GM10248 (cell line): ENCODE measurements around the gene NEB.

Source experiments
- CTCF ChIA-PET: fragments of 300-600 bp; sonication (Branson Sonifier 250); formaldehyde crosslinking; extraction: SDS; loops from one replicate; lab custom pipeline; 2021; ENCODE audit warnings: antibody characterized with exemption; lab: Yijun Ruan, JAX
- POLR2A ChIA-PET: fragments of 350-650 bp; sonication (Branson Sonifier 250); formaldehyde crosslinking; extraction: SDS; loops from one replicate; lab custom pipeline; 2020; ENCODE audit warnings: antibody characterized with exemption; lab: Yijun Ruan, JAX
- DNase-seq: peaks from one replicate; pipeline ENCODE4 v3.0.0; 2012; ENCODE audit errors: extremely low spot score
- TF ChIP-seq, protein P1 (sequence below): IDR thresholded peaks from 2 replicates; pipeline ENCODE4 v1.5.1; 2012; ENCODE audit warnings: mild to moderate bottlenecking, low read depth; ENCODE audit errors: extremely low read depth, missing control alignments, control extremely low read depth

NEB gene

DNA sequence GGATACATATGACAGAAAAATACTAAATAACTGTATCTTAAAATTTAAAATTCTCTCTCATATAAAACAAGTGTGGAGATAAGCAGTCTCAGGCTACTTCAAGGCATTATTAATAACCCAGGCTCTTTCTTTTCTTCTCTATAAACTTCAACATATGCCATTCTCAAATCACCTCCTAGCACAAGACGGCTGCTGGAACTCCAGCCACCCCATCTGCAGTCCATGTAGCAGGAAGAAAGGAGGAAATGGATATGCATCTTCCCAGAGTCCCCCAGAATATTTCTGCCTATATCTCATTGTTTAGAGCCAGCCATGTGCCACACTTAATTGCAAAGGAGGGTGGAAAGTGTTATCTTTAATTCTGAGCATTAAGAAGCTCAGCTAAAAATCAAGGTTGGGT, 35.3 kb upstream of the NEB start:
- POLR2A ChIA-PET: no interaction called here
- CTCF ChIA-PET: interaction anchor here (1.0 to 1.7 kb wide), 3 partner anchors 14 to 256 kb away, joined by 3 to 4 read pairs (median 3); partner anchors contain the start of gene ARL5A
- DNase-seq: no peak
- TF ChIP-seq, protein P1, sequence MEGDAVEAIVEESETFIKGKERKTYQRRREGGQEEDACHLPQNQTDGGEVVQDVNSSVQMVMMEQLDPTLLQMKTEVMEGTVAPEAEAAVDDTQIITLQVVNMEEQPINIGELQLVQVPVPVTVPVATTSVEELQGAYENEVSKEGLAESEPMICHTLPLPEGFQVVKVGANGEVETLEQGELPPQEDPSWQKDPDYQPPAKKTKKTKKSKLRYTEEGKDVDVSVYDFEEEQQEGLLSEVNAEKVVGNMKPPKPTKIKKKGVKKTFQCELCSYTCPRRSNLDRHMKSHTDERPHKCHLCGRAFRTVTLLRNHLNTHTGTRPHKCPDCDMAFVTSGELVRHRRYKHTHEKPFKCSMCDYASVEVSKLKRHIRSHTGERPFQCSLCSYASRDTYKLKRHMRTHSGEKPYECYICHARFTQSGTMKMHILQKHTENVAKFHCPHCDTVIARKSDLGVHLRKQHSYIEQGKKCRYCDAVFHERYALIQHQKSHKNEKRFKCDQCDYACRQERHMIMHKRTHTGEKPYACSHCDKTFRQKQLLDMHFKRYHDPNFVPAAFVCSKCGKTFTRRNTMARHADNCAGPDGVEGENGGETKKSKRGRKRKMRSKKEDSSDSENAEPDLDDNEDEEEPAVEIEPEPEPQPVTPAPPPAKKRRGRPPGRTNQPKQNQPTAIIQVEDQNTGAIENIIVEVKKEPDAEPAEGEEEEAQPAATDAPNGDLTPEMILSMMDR: no peak

DNA sequence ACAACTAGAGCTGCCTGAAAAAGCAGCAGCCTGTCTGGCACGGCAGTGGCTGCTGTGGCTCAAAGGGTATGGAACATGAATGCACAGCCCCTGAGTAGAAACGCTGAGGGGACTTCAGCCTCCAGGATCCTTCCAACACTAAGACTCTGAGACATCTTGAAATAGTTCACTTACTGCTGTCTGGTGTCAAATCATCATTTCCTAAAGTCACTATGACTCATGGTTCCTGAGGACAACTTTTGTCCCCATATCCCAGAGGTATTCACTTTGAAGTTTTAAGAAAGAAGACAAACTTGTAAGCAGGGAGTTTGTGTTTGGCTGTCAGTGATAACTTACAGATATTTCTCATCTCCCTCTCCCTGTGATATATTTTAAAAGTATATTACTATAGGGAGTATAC, 33.3 kb upstream of the NEB start:
- CTCF ChIA-PET: interaction anchor here (1.1 to 2.0 kb wide), 5 partner anchors 10 to 42 kb away, joined by 3 to 9 read pairs (median 5); no protein-coding TSS in a partner anchor
- TF ChIP-seq, protein P1: no peak
- POLR2A ChIA-PET: no interaction called here
- no peak for DNase-seq

DNA sequence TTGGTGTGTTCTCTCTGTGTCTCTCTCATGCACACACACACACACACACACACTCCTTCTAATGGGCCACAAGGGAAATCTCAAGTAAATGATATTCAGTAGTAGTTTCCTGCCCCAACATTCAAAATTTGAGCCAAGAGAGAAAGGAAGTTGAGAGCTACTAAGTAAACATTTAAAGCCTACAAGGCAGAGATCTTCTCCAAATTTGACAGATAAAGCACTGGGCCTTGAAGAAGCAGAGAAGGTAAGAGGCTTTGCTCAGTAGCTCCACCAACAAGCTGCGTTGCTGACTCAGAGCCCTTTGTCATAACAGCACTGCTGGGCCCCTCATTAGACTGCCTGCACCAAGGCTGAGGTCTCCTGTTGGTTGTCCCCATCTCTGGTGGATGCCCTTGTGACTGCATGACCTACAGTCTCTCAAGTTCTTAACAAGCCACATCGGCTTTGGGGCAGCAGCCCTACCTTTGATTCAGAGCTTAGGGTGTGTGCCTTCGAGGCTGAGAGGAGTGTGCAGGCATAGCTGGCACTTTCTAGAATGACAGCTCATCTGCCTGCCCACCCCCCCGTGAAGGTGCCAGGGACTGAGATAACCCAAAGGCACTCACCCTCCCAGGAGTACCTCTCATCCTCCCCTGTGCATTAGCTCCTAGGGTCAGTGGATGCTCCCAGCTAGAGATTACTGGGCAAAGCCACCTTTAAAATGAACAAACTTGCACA, 32.3 kb upstream of the NEB start:
- peak; percentile 56 for DNase-seq
- TF ChIP-seq, protein P1: no peak
- CTCF ChIA-PET: interaction anchor here (0.6 to 2.0 kb wide), 10 partner anchors 11 to 232 kb away, joined by 3 to 10 read pairs (median 4); no protein-coding TSS in a partner anchor
- POLR2A ChIA-PET: no interaction called here

DNA sequence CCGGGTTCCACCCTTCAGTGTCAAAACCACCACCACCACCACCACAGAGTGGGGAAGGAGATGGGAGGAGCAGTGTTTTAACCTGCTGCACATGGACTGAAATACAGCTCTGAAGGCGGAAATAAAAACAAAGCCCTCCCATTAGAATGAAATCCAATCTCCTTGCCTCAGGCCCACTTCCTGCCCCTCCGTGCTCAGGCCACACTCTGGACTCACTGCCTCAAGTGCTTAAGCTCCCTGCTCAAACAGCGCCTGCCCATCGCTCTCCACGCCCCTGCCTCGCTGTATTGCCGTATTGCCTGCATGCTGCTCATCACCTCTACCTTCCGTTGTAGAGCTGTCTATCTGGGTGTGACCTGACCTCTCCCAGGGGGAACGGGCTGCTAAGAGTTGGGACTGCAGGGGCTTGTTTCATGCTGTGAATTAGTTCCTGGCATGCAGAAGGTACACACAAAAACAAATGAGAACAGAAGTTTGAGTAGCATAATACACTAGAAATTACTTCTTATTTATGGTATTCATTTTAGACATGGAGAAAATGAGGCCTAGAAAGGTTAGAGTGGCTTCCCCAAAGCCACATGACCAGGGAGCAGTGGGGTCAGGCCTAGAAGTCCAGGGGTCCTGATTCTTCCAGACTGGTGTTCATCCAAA, 31.6 kb upstream of the NEB start:
- CTCF ChIA-PET: interaction anchor here (1.0 to 2.0 kb wide), 6 partner anchors 10 to 233 kb away, joined by 3 to 10 read pairs (median 6); no protein-coding TSS in a partner anchor
- no peak for DNase-seq
- TF ChIP-seq, protein P1: no peak
- POLR2A ChIA-PET: no interaction called here

DNA sequence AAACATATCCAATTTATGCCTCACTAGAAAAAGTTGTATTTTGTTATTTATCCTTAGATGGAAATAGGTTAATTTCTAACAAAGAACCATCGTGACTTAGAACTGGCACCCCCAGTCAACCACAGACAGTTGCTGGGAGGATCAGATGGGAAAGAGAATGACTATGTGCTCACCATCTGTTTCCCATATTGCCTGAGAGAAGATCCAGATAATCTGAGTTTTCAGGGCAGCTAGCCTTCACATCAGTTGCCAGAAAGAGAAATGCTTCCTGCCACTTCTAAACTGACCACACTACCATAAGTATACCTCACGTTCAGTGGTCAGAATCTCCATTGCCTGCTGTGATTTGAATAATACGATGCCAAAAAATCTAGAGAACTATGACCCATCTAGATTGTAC, 28.4 kb upstream of the NEB start:
- TF ChIP-seq, protein P1: no peak
- POLR2A ChIA-PET: no interaction called here
- no peak for DNase-seq
- CTCF ChIA-PET: interaction anchor here (1.6 kb wide), 1 partner anchor 51 kb away, joined by 3 read pairs; no protein-coding TSS in a partner anchor

DNA sequence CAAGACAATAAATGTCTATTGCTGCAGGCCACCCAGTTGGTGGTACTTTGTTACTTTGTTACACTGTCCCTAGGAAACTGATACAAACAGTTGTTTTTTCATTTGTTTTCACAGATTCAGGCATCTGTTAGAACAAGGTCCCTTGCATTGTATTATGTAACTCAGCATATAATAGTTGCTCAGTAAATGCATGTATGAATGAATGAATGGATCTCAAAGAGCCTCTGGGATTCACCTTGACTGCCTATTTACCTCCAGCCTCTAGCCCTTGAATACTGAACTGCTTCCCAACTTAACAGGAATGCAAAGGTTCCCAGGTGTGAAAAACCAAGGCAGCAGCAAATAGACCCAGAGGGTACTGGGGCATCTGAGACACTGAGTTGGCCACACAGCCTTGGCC, 27.4 kb upstream of the NEB start:
- CTCF ChIA-PET: interaction anchor here (1.6 kb wide), 1 partner anchor 52 kb away, joined by 3 read pairs; no protein-coding TSS in a partner anchor
- TF ChIP-seq, protein P1: no peak
- POLR2A ChIA-PET: no interaction called here
- no peak for DNase-seq
